ENCODE results near the gene HUS1B. TPM values are rescaled to one million over a fixed set of nuclear protein-coding genes. Genes with fewer than 3 reads are reported as not detected.

Gene HUS1B
- total and polyA plus RNA-seq, 2 of the 8 experiments (the other 6 are each of a cell fraction or from before 2014, with no cell fraction given) = 0.48 to 1.1 TPM

DNA sequence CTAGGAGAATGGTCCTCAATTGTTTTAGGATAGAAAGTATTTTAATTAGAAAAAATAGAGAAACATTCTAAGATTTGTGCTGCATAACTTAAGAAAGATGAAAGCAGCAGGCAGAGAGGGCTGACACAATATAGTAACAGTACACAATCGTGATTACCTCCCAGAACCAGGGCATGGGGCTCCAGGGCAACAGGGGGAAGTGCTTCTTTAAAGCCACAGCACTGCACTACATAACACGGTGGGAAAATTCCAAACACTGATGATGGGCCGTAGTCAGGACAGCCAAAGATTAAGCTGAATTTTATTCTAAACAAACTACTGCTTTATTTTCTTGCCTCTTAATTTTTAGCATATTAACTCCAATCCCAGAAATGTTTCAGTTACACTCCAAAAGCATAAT, 21.6 kb upstream of the HUS1B start:
- TF ChIP-seq SIN3A (conservative IDR thresholded peaks at IDR 0.05 in 1 of 2, IDR thresholded peaks at IDR 0.05 in 1 of 2; ENCODE audit: low read depth in 1 of 2, low read length in 2 of 2) (no peak), KDM5A (IDR thresholded peaks at IDR 0.05; ENCODE audit: low read length) (no peak), NANOG (IDR thresholded peaks at IDR 0.05; ENCODE audit: insufficient read depth, low read depth, low read length, poor library complexity, severe bottlenecking) (no peak), KDM1A (IDR thresholded peaks at IDR 0.05; ENCODE audit: borderline replicate concordance, low read length) (no peak), ZNF274 (IDR thresholded peaks at IDR 0.05; ENCODE audit: borderline replicate concordance, extremely low read depth, low read length) (no peak), POLR2A (IDR thresholded peaks at IDR 0.05; ENCODE audit: control extremely low read depth in 1 of 2, low read depth in 2 of 2, low read length in 2 of 2) (no peak), ATF2 (IDR thresholded peaks at IDR 0.05; ENCODE audit: low read length) (no peak), NRF1 (IDR thresholded peaks at IDR 0.05; ENCODE audit: low read depth, low read length) (no peak), GABPA (IDR thresholded peaks at IDR 0.05; ENCODE audit: borderline replicate concordance, insufficient read depth, low read length) (no peak)
- TF ChIP-seq, protein P1, sequence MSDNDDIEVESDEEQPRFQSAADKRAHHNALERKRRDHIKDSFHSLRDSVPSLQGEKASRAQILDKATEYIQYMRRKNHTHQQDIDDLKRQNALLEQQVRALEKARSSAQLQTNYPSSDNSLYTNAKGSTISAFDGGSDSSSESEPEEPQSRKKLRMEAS (IDR thresholded peaks at IDR 0.05) = no peak
- H3K9me3 ChIP-seq (ENCODE audit: insufficient read depth in 2 of 2, low read depth in 1 of 2, low read length in 1 of 2) = no peaks in the 10 kb centered on the region
- no peak overlapping the region for H3K4me3 ChIP-seq (ENCODE audit: extremely low read depth in 1 of 4, insufficient read depth in 2 of 4, low read depth in 3 of 4, low read length in 4 of 4)
- no peak overlapping the region for H3K23ac ChIP-seq (ENCODE audit: insufficient read length)
- H3K23me2 ChIP-seq (ENCODE audit: low read depth, low read length) = no peaks in the 10 kb centered on the region; the same call in 1 of the 2 replicates
- H2AK5ac ChIP-seq (ENCODE audit: low read depth, low read length) = no peak overlapping the region
- FAIRE-seq = no peak
- ChIA-PET CTCF (ENCODE audit: partially characterized antibody) (interaction anchor here (0.8 to 3.7 kb wide), 4 partner anchors 10 to 44 kb away, joined by 3 to 18 read pairs (median 11); partner anchors contain the start of gene EXOC2), POLR2A (ENCODE audit: partially characterized antibody) (interaction anchor here (0.8 to 2.9 kb wide), 2 partner anchors 19 to 22 kb away, joined by 3 to 12 read pairs; no protein-coding TSS in a partner anchor)
- H3K9ac ChIP-seq (replicated peaks in 1 of 4; ENCODE audit: extremely low read depth in 1 of 4, low read depth in 3 of 4, low read length in 3 of 4) = no peak overlapping the region
- H3K79me2 ChIP-seq (ENCODE audit: control insufficient read depth in 1 of 2, insufficient read depth in 2 of 2, low read length in 2 of 2) = peaks cover 8 to 86% of the 10 kb centered on the region in 2 experiments; a peak in 3 of 4 replicates
- H3K4me2 ChIP-seq (ENCODE audit: insufficient read depth in 1 of 2, low read depth in 2 of 2, low read length in 2 of 2) = 0 out of 4 replicates have a peak overlapping the region, but pooled peaks of 1 of the 2 experiments have one; percentile 30
- H2BK120ac ChIP-seq (replicated peaks; ENCODE audit: low read depth, low read length) = no peak overlapping the region
- H3K27ac ChIP-seq (ENCODE audit: low read depth, low read length) = no peak overlapping the region
- H4K91ac ChIP-seq (replicated peaks; ENCODE audit: insufficient read length, low read length) = no peak overlapping the region
- H4K20me1 ChIP-seq (replicated peaks in 1 of 2; ENCODE audit: control insufficient read depth in 1 of 2, insufficient read depth in 2 of 2, low read length in 2 of 2) = no peaks in the 10 kb centered on the region
- H2AFZ ChIP-seq (ENCODE audit: low read length) = no peak overlapping the region
- H3K36me3 ChIP-seq (ENCODE audit: control insufficient read depth in 2 of 4, insufficient read depth in 4 of 4, low read length in 3 of 4) = no peaks in the 10 kb centered on the region
- H2BK12ac ChIP-seq (ENCODE audit: low read depth, low read length) = no peak overlapping the region
- peaks cover 12 to 40% (median 29%) of the 10 kb centered on the region in 4 experiments for H3K4me1 ChIP-seq (replicated peaks in 1 of 4; ENCODE audit: control insufficient read depth in 3 of 4, insufficient read depth in 4 of 4, low read length in 3 of 4)
- DNase-seq (ENCODE audit: low read depth in 1 of 2, low spot score in 2 of 2) = no peak
- no peak overlapping the region for H3K4ac ChIP-seq (replicated peaks; ENCODE audit: insufficient read length, low read depth, low read length)
- no peak overlapping the region for H3K56ac ChIP-seq (replicated peaks; ENCODE audit: insufficient read length, low read depth, low read length)
- no peak overlapping the region for H4K5ac ChIP-seq (ENCODE audit: insufficient read length, low read depth, low read length)
- H3K18ac ChIP-seq (ENCODE audit: extremely low read depth, low read length) = 0 out of 2 replicates have a peak overlapping the region, but pooled peaks have one; percentile 21
- H2BK15ac ChIP-seq (ENCODE audit: low read length) = no peak overlapping the region
- H3K27me3 ChIP-seq (replicated peaks in 1 of 4; ENCODE audit: control insufficient read depth in 3 of 4, extremely low read depth in 1 of 4, insufficient read depth in 3 of 4, low read length in 3 of 4) = no peaks in the 10 kb centered on the region
- no peak overlapping the region for H3K14ac ChIP-seq (ENCODE audit: insufficient read length)
- 60% methylated on average over 3 of the region's 3 CpGs; no CpG with 5 or more reads in 1 of the 2 experiments for WGBS, 2 experiments (ENCODE audit: extremely low coverage in 1 of 2, insufficient coverage in 1 of 2, insufficient read length in 1 of 2, insufficient replicate concordance in 2 of 2, low coverage in 1 of 2, low lambda C conversion rate in 2 of 2, missing lambda C conversion rate in 1 of 2)
- H2BK5ac ChIP-seq (ENCODE audit: low read depth, low read length) = no peak overlapping the region
- H3K79me1 ChIP-seq (ENCODE audit: low read depth, low read length) = no peaks in the 10 kb centered on the region
- no peak overlapping the region for H2BK20ac ChIP-seq (ENCODE audit: low read length)
- H4K8ac ChIP-seq (ENCODE audit: extremely low read depth, insufficient read depth, low read length) = no peak overlapping the region
